Stimulated activated CD4-positive, alpha-beta T cell treated with anti-CD3 and anti-CD28 coated beads, Interleukin-12 subunit alpha, Interleukin-12 subunit beta, amount 100 ng/mL, for 4 hours (primary cell): ENCODE results near the gene LRRD1.
"Not testable (repeated sequence)": the region's sequence is repeated elsewhere in the genome, so short reads cannot be mapped to it uniquely, and the experiment has no call there.

Experiments
- DNase-seq: peaks from one replicate; pipeline ENCODE4 v3.0.0-alpha.2; 2020

LRRD1 gene

GRCh38 chr7:92178928-92179924, at the start of gene LRRD1:
TSS of gene LRRD1 (minus strand) at chr7:92179142. CDS start at chr7:92165202, 13,940 bp downstream.
- DNase-seq: peak; percentile 89

GRCh38 chr7:92228742-92229141, 49.8 kb upstream of the LRRD1 start:
- DNase-seq: no peak

- DNase-seq: no peak
These were observed 49.2 kb upstream of the LRRD1 start for GRCh38 chr7:92228100-92228499.

GRCh38 chr7:92226981-92227380, 48.0 kb upstream of the LRRD1 start:
- no peak for DNase-seq

- no peak for DNase-seq
These were observed 42.8 kb upstream of the LRRD1 start for GRCh38 chr7:92221766-92222165.

- DNase-seq: no peak
These were observed 27.7 kb upstream of the LRRD1 start for GRCh38 chr7:92206672-92207071.

- no peak for DNase-seq
These were observed 27.0 kb upstream of the LRRD1 start for GRCh38 chr7:92205987-92206386.

- no peak for DNase-seq
These were observed 21.8 kb upstream of the LRRD1 start for GRCh38 chr7:92200791-92201190.

GRCh38 chr7:92192326-92192725, 13.4 kb upstream of the LRRD1 start:
- DNase-seq: no peak

- DNase-seq: not testable (repeated sequence)
These were observed 10.3 kb upstream of the LRRD1 start for GRCh38 chr7:92189246-92189645.

- not testable (repeated sequence) for DNase-seq
These were observed 5.4 kb upstream of the LRRD1 start for GRCh38 chr7:92184294-92184693.

- DNase-seq: no peak
These were observed 1.6 kb downstream of the LRRD1 start for GRCh38 chr7:92177362-92177761.

- not testable (repeated sequence) for DNase-seq
These were observed 9.4 kb downstream of the LRRD1 start for GRCh38 chr7:92169529-92169928.

- DNase-seq: no peak
These were observed 17.7 kb downstream of the LRRD1 start for GRCh38 chr7:92161271-92161670.

GRCh38 chr7:92158660-92159575, 20.0 kb downstream of the LRRD1 start:
- no peak for DNase-seq

- no peak for DNase-seq
These were observed 22.0 kb downstream of the LRRD1 start for GRCh38 chr7:92156990-92157389.

- no peak for DNase-seq
These were observed 23.7 kb downstream of the LRRD1 start for GRCh38 chr7:92155108-92155739.

GRCh38 chr7:92150450-92151017, 28.4 kb downstream of the LRRD1 start:
- no peak for DNase-seq

GRCh38 chr7:92149736-92150239, 29.2 kb downstream of the LRRD1 start:
- no peak for DNase-seq

- not testable (repeated sequence) for DNase-seq
These were observed 35.6 kb downstream of the LRRD1 start for GRCh38 chr7:92143192-92143880.

- not testable (repeated sequence) for DNase-seq
These were observed 36.2 kb downstream of the LRRD1 start for GRCh38 chr7:92142791-92143190.

GRCh38 chr7:92141161-92141560, 37.8 kb downstream of the LRRD1 start:
- no peak for DNase-seq
